OCI-LY7 (cell line): Measurements from ENCODE around the gene TMEM38A. TPM values are rescaled to one million over a fixed set of nuclear protein-coding genes. Genes with fewer than 3 reads are reported as not detected.
"Not testable (repeated sequence)": the region's sequence is repeated elsewhere in the genome, so short reads cannot be mapped to it uniquely, and the experiment has no call there.

Source experiments
- BruUV-seq: library from RNA; stranded (reverse); fragments of 400-500 nt; replicated peaks from 2 replicates; lab custom pipeline; 2021; lab: Mats Ljungman, UMichigan
- CTCF ChIA-PET: fragments of 300-600 bp; sonication (Branson Sonifier 250); formaldehyde crosslinking; loops from one replicate; lab custom pipeline; 2022; ENCODE audit warnings: antibody characterized with exemption; ENCODE audit not compliant: unreplicated experiment; lab: Charles Lee
- POLR2A ChIA-PET: fragments of 300-600 bp; sonication (Branson Sonifier 250); formaldehyde crosslinking; loops from one replicate; lab custom pipeline; 2022; ENCODE audit warnings: antibody characterized with exemption; lab: Charles Lee
- DNase-seq: peaks from one replicate; pipeline ENCODE4 v3.0.0-alpha.2; 2015; ENCODE audit warnings: low spot score
- H2AFZ ChIP-seq: fragments of 200-600 bp; sonication (generic), shearing (Covaris generic); 2 replicates; pipeline ENCODE4 v1.6.1; 2014; ENCODE audit warnings: mild to moderate bottlenecking, antibody characterized with exemption, low read length, moderate library complexity
- H3K27ac ChIP-seq: fragments of 200-600 bp; sonication (generic); 2 replicates; pipeline ENCODE4 v1.5.1; 2014; ENCODE audit warnings: mixed run types, low read depth, mild to moderate bottlenecking, moderate library complexity, low read length, inconsistent platforms; ENCODE audit not compliant: poor library complexity, severe bottlenecking
- H3K36me3 ChIP-seq: fragments of 200-600 bp; sonication (generic); 2 replicates; pipeline ENCODE4 v1.6.1; 2014; ENCODE audit warnings: mild to moderate bottlenecking, antibody characterized with exemption, low read length, moderate library complexity, mixed read lengths; ENCODE audit not compliant: insufficient read depth
- H3K4me1 ChIP-seq: fragments of 200-600 bp; sonication (generic); 2 replicates; pipeline ENCODE4 v1.5.1; 2014; ENCODE audit warnings: mild to moderate bottlenecking, low read length; ENCODE audit not compliant: insufficient read depth, poor library complexity, severe bottlenecking
- H3K4me2 ChIP-seq: fragments of 200-600 bp; sonication (generic); 2 replicates; pipeline ENCODE4 v1.6.1; 2014; ENCODE audit warnings: mild to moderate bottlenecking, low read length
- H3K4me3 ChIP-seq: fragments of 200-600 bp; sonication (generic); 2 replicates; pipeline ENCODE4 v1.5.1; 2014; ENCODE audit warnings: mild to moderate bottlenecking, low read depth, low read length; ENCODE audit not compliant: poor library complexity, severe bottlenecking
- H3K79me2 ChIP-seq: fragments of 200-600 bp; sonication (generic); 2 replicates; pipeline ENCODE4 v1.6.1; 2016; ENCODE audit warnings: low read depth, mild to moderate bottlenecking, low read length, moderate library complexity, mixed read lengths; ENCODE audit not compliant: insufficient read depth
- H3K9me2 ChIP-seq: fragments of 200-600 bp; sonication (generic); 2 replicates; pipeline ENCODE4 v1.6.1; 2016; ENCODE audit warnings: mild to moderate bottlenecking, low read length, mixed read lengths; ENCODE audit not compliant: insufficient read depth
- H3K9me3 ChIP-seq: fragments of 200-600 bp; sonication (generic); 2 replicates; pipeline ENCODE4 v1.6.1; 2014; ENCODE audit warnings: mild to moderate bottlenecking, mixed run types, low read length, mixed read lengths
- H4K20me1 ChIP-seq: fragments of 200-600 bp; sonication (generic); 2 replicates; pipeline ENCODE4 v1.6.1; 2014; ENCODE audit warnings: mild to moderate bottlenecking, antibody characterized with exemption, low read length, moderate library complexity, mixed read lengths; ENCODE audit not compliant: insufficient read depth
- EZH2phosphoT487 ChIP-seq: fragments of 200-600 bp; sonication (generic); IDR thresholded peaks from 2 replicates; pipeline ENCODE4 v1.6.1; 2018; ENCODE audit warnings: low read depth, borderline replicate concordance, mild to moderate bottlenecking, mixed run types, antibody characterized with exemption, low read length, moderate library complexity, mixed read lengths
- intact Hi-C: fragments of 100-400 bp; cut with micrococcal nuclease; formaldehyde crosslinking; loops from one replicate; pipeline ENCODE4 v1.10.0; 2022; ENCODE audit not compliant: unreplicated experiment
- total RNA-seq, 2 experiments: library from RNA; depleted of rRNA in 1 of 2; stranded (reverse); fragments of >200 nt in 1 of 2; shearing (Covaris generic) in 1 of 2; gene quantifications; 2 replicates each; pipeline ENCODE4 v1.2.3, GENCODE V29; 2014 to 2022
- TF ChIP-seq, protein P1 (sequence below): fragments of 200-600 bp; sonication (generic); conservative IDR thresholded peaks from 2 replicates; pipeline ENCODE4 v1.5.1; 2014; ENCODE audit warnings: mild to moderate bottlenecking, antibody characterized with exemption, low read length, moderate library complexity, mixed read lengths

Gene TMEM38A
- total RNA-seq, 2 experiments from 2014 or later, result 18.1 to 20.4 TPM

DNA sequence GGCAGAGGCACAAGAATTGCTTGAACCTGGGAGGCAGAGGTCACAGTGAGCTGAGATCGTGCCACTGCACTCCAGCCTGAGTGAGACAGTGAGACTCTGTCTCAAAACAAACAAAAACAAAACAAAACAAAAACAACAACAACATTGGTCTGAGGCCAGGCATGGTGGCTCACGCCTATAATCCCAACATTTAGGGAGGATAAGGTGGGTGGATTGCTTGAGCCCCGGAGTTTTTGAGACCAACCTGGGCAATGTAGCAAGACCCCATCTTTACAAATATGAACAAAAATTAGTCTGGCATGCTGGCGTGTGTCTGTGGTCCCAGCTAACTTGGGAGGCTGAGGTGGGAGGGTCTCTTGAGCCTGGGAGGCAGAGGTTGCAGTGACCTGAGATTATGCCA is 42.7 kb downstream of the TMEM38A start:
- Histone ChIP-seq H3K4me2 (no peak overlapping the region), H3K27ac (no peak overlapping the region), H3K9me2 (no peaks in the 10 kb centered on the region), H3K4me1 (no peaks in the 10 kb centered on the region), H3K4me3 (no peak overlapping the region), H3K79me2 (no peaks in the 10 kb centered on the region), H2AFZ (no peak overlapping the region), H4K20me1 (no peaks in the 10 kb centered on the region), H3K36me3 (no peaks in the 10 kb centered on the region), H3K9me3 (no peaks in the 10 kb centered on the region)
- TF ChIP-seq, protein P1, sequence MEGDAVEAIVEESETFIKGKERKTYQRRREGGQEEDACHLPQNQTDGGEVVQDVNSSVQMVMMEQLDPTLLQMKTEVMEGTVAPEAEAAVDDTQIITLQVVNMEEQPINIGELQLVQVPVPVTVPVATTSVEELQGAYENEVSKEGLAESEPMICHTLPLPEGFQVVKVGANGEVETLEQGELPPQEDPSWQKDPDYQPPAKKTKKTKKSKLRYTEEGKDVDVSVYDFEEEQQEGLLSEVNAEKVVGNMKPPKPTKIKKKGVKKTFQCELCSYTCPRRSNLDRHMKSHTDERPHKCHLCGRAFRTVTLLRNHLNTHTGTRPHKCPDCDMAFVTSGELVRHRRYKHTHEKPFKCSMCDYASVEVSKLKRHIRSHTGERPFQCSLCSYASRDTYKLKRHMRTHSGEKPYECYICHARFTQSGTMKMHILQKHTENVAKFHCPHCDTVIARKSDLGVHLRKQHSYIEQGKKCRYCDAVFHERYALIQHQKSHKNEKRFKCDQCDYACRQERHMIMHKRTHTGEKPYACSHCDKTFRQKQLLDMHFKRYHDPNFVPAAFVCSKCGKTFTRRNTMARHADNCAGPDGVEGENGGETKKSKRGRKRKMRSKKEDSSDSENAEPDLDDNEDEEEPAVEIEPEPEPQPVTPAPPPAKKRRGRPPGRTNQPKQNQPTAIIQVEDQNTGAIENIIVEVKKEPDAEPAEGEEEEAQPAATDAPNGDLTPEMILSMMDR, result no peak
- TF ChIP-seq EZH2phosphoT487, result no peak
- ChIA-PET POLR2A (interaction anchor here (0.6 to 0.8 kb wide), 3 partner anchors 16 to 534 kb away, joined by 3 to 4 read pairs (median 4); no protein-coding TSS in a partner anchor), CTCF (no interaction called here)
- DNase-seq, result no peak
- no TSS peak for BruUV-seq
- intact Hi-C loops, result no loop called here

DNA sequence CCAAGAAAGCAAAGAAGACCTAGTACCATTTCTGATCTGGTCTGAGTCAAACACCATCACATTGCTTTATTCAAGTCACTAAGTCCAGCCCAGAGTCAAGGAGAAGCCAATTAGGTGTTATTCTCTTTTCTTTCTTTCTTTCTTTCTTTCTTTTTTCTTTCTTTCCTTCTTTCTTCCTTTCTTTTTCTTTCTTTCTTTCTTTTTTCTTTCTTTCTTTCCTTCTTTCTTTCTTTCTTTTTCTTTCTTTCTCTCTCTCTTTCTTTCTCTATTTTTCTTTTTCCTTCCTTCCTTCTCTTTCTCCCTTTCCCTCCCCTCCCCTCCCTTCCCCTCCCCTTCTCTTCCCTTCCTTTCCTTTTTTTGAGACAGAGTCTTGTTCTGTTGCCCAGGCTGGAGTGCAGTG is 49.9 kb downstream of the TMEM38A start:
- DNase-seq, CTCF ChIA-PET: not testable (repeated sequence)
- intact Hi-C loops, result loop anchor here (5.0 kb wide), 1 partner anchor 49 kb away; the partner anchor contains the start of genes SMIM7 and TMEM38A

DNA sequence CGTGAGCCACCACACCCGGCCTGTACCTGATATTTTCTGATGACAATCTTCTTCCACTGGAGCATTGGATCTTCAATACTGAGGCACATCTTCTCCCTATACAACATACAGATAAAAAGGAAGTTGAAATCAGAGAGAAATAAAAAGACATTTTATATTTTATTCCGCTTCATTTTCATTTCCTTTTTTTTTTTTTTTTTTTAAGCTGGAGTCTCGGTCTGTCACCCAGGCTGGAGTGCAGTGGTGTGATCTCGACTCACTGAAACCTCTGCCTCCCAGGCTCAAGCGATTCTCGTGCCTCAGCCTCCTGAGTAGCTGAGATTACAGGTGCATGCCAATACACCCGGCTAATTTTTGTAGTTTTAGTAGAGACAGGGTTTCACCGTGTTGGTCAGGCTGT is 51.4 kb downstream of the TMEM38A start:
- H3K36me3 ChIP-seq, H3K4me3 ChIP-seq, H3K9me3 ChIP-seq, DNase-seq, H3K9me2 ChIP-seq, CTCF ChIA-PET, BruUV-seq, H4K20me1 ChIP-seq, H3K27ac ChIP-seq, H3K79me2 ChIP-seq: not testable (repeated sequence)
- POLR2A ChIA-PET, result interaction anchor here (0.6 to 1.0 kb wide), 5 partner anchors 18 to 69 kb away, joined by 3 to 7 read pairs (median 3); no protein-coding TSS in a partner anchor
- peaks cover 19% of the 10 kb centered on the region for H3K4me1 ChIP-seq
- intact Hi-C loops, result loop anchor here (5.0 kb wide), 1 partner anchor 50 kb away; the partner anchor contains the start of genes SMIM7 and TMEM38A
- H3K4me2 ChIP-seq, result peak overlapping the region; percentile 43
- 0 out of 2 replicates have a peak overlapping the region, but pooled peaks have one; percentile 32 for H2AFZ ChIP-seq

More for the DNA sequence above, 49.9 kb downstream of the TMEM38A start:
- not testable (repeated sequence) for H3K79me2 ChIP-seq, H3K4me2 ChIP-seq, H4K20me1 ChIP-seq, BruUV-seq, H3K36me3 ChIP-seq, H2AFZ ChIP-seq, H3K9me2 ChIP-seq, H3K27ac ChIP-seq, H3K9me3 ChIP-seq, H3K4me3 ChIP-seq
- H3K4me1 ChIP-seq, result peaks cover 19% of the 10 kb centered on the region
- POLR2A ChIA-PET, result interaction anchor here (0.7 kb wide), 1 partner anchor 33 kb away, joined by 3 read pairs; no protein-coding TSS in a partner anchor
